HEK293 (cell line): ENCODE measurements around the gene KLHL17.

ENCODE experiments used
- CTCF ChIA-PET: fragments of 350-600 bp; formaldehyde crosslinking; extraction: SDS; loops from one replicate; lab custom pipeline; 2021; ENCODE audit warnings: antibody characterized with exemption; lab: Yijun Ruan, JAX
- POLR2A ChIA-PET: fragments of 300-600 bp; formaldehyde crosslinking; extraction: SDS; loops from one replicate; lab custom pipeline; 2020; ENCODE audit warnings: antibody characterized with exemption, inconsistent platforms; lab: Yijun Ruan, JAX
- H3K27ac ChIP-seq: fragments of 200-500 bp; sonication (Bioruptor generic); 2 replicates; pipeline ENCODE4 v1.5.1; 2014; ENCODE audit warnings: low read depth, low read length, control low read depth, inconsistent platforms; ENCODE audit errors: extremely low read depth
- H3K36me3 ChIP-seq, 2 experiments: fragments of 200-500 bp in 1 of 2; sonication (Bioruptor generic) in 1 of 2; 1 replicate in 1 of 2; 2 replicates in 1 of 2; pipeline ENCODE4 v1.5.1; 2014 to 2017; ENCODE audit warnings: inconsistent platforms in 2 of 2, low read length in 2 of 2; ENCODE audit not compliant: control insufficient read depth in 2 of 2, insufficient read depth in 1 of 2
- H3K4me1 ChIP-seq: fragments of 200-500 bp; sonication (Bioruptor generic); 2 replicates; pipeline ENCODE4 v1.5.1; 2014; ENCODE audit warnings: mild to moderate bottlenecking, low read length, inconsistent platforms; ENCODE audit not compliant: control insufficient read depth, insufficient read depth
- H3K4me3 ChIP-seq: 2 replicates; pipeline ENCODE4 v1.5.1; 2011; ENCODE audit warnings: low read depth, mild to moderate bottlenecking, control low read depth, low read length, moderate library complexity
- H3K9me3 ChIP-seq: fragments of 200-500 bp; sonication (Bioruptor generic); 2 replicates; pipeline ENCODE4 v1.5.1; 2014; ENCODE audit warnings: low read depth, low read length, inconsistent platforms; ENCODE audit not compliant: control insufficient read depth, insufficient read depth
- BCL6B ChIP-seq: fragments of 450-650 bp; formaldehyde crosslinking; IDR thresholded peaks from 2 replicates; pipeline ENCODE4 v1.5.1; 2017; ENCODE audit warnings: missing biosample characterization, missing genetic modification characterization
- KLF10 ChIP-seq: fragments of 450-650 bp; IDR thresholded peaks from 2 replicates; pipeline ENCODE4 v1.5.1; 2018; ENCODE audit warnings: missing biosample characterization, mild to moderate bottlenecking, missing genetic modification characterization
- OVOL3 ChIP-seq: fragments of 450-650 bp; formaldehyde crosslinking; IDR thresholded peaks from 2 replicates; pipeline ENCODE4 v1.5.1; 2016; ENCODE audit warnings: missing biosample characterization, missing genetic modification characterization
- REPIN1 ChIP-seq: fragments of 450-650 bp; formaldehyde crosslinking; IDR thresholded peaks from 2 replicates; pipeline ENCODE4 v1.5.1; 2017; ENCODE audit warnings: missing biosample characterization, missing genetic modification characterization, low read depth
- SCRT2 ChIP-seq: fragments of 450-650 bp; formaldehyde crosslinking; IDR thresholded peaks from 2 replicates; pipeline ENCODE4 v1.5.1; 2016; ENCODE audit warnings: missing biosample characterization, missing genetic modification characterization
- ZBTB11 ChIP-seq: fragments of 450-650 bp; formaldehyde crosslinking; conservative IDR thresholded peaks from 2 replicates; pipeline ENCODE4 v1.5.1; 2016; ENCODE audit warnings: low read depth, missing biosample characterization, missing genetic modification characterization
- ZBTB8A ChIP-seq: fragments of 450-650 bp; formaldehyde crosslinking; IDR thresholded peaks from 2 replicates; pipeline ENCODE4 v1.5.1; 2016; ENCODE audit warnings: missing biosample characterization, missing genetic modification characterization
- ZNF132 ChIP-seq: fragments of 450-650 bp; formaldehyde crosslinking; IDR thresholded peaks from 2 replicates; pipeline ENCODE4 v1.5.1; 2017; ENCODE audit warnings: missing biosample characterization, missing genetic modification characterization, borderline replicate concordance
- ZNF248 ChIP-seq: fragments of 450-650 bp; formaldehyde crosslinking; IDR thresholded peaks from 2 replicates; pipeline ENCODE4 v1.5.1; 2017; ENCODE audit warnings: missing biosample characterization, missing genetic modification characterization
- ZNF292 ChIP-seq: fragments of 450-650 bp; formaldehyde crosslinking; IDR thresholded peaks from 2 replicates; pipeline ENCODE4 v1.5.1; 2016; ENCODE audit warnings: low read depth, missing biosample characterization, missing genetic modification characterization, borderline replicate concordance
- ZNF341 ChIP-seq: fragments of 450-650 bp; formaldehyde crosslinking; IDR thresholded peaks from 2 replicates; pipeline ENCODE4; 2016; ENCODE audit warnings: low read depth, missing biosample characterization, missing genetic modification characterization
- ZNF37A ChIP-seq: fragments of 450-650 bp; IDR thresholded peaks from 2 replicates; pipeline ENCODE4 v1.5.1; 2018; ENCODE audit warnings: missing biosample characterization, missing genetic modification characterization
- ZNF645 ChIP-seq: fragments of 450-650 bp; formaldehyde crosslinking; IDR thresholded peaks from 2 replicates; pipeline ENCODE4; 2016; ENCODE audit warnings: missing biosample characterization, missing genetic modification characterization
- ZSCAN23 ChIP-seq: fragments of 450-650 bp; formaldehyde crosslinking; IDR thresholded peaks from 2 replicates; pipeline ENCODE4 v1.5.1; 2016; ENCODE audit warnings: missing biosample characterization, missing genetic modification characterization

Gene KLHL17

GRCh38 chr1:954927-955326 is 5.5 kb upstream of the KLHL17 start:
- Histone ChIP-seq H3K36me3 (peaks cover 12 to 78% of the 10 kb centered on the region in 2 experiments; a peak in 2 of 3 replicates), H3K4me3 (no peak overlapping the region), H3K4me1 (no peaks in the 10 kb centered on the region), H3K27ac (no peak overlapping the region), H3K9me3 (no peaks in the 10 kb centered on the region)
- TF ChIP-seq ZNF341 (tag by site-specific recombination) (no peak), ZBTB11 (tag by site-specific recombination) (no peak), ZNF132 (tag by site-specific recombination) (no peak), ZNF37A (tag by site-specific recombination) (no peak)
- CTCF ChIA-PET = interaction anchor here (1.1 kb wide), 1 partner anchor 85 kb away, joined by 6 read pairs; no protein-coding TSS in a partner anchor
- POLR2A ChIA-PET = interaction anchor here (1.3 kb wide), 1 partner anchor 11 kb away, joined by 4 read pairs; no protein-coding TSS in a partner anchor

- no peak for TF ChIP-seq ZNF248 (tag by site-specific recombination)
- no peak for TF ChIP-seq ZBTB11 (tag by site-specific recombination)
- no peak for TF ChIP-seq ZSCAN23 (tag by site-specific recombination)
- TF ChIP-seq ZNF645 = no peak
- TF ChIP-seq ZNF292 (tag by site-specific recombination) = no peak
- no peak for TF ChIP-seq ZNF341 (tag by site-specific recombination)
- no peak for TF ChIP-seq BCL6B (tag by site-specific recombination)
- no peak for TF ChIP-seq SCRT2 (tag by site-specific recombination)
- no peak for TF ChIP-seq KLF10
- no peak for TF ChIP-seq ZBTB8A
- TF ChIP-seq REPIN1 = no peak
- no peak for TF ChIP-seq OVOL3 (tag by site-specific recombination)
- no peak for TF ChIP-seq ZNF37A (tag by site-specific recombination)
- TF ChIP-seq, all 188 proteins: peak for 0
- Histone ChIP-seq H3K27ac (no peak overlapping the region), H3K4me3 (no peak overlapping the region), H3K36me3 (peaks cover 11 to 73% of the 10 kb centered on the region in 2 experiments; a peak in 2 of 3 replicates), H3K9me3 (no peaks in the 10 kb centered on the region), H3K4me1 (no peaks in the 10 kb centered on the region)
- ChIA-PET CTCF (no interaction called here), POLR2A (interaction anchor here (0.8 kb wide), 1 partner anchor 31 kb away, joined by 3 read pairs; no protein-coding TSS in a partner anchor)
These were observed 4.9 kb upstream of the KLHL17 start for GRCh38 chr1:955474-955873.
